HFFc6 (cell line): ENCODE results near the gene FHIT. TPM values are rescaled to one million over a fixed set of nuclear protein-coding genes. Genes with fewer than 3 reads are reported as not detected.

ENCODE experiments used
- DNase-seq: peaks from one replicate; pipeline ENCODE4 v3.0.0-alpha.2; 2018
- H3K27ac Mint-ChIP-seq: 2 replicates; pipeline ENCODE4 v1.8.0; 2020; ENCODE audit warnings: mild to moderate bottlenecking, mixed read lengths
- H3K27me3 Mint-ChIP-seq: 2 replicates; pipeline ENCODE4 v1.8.0; 2021; ENCODE audit warnings: mild to moderate bottlenecking, moderate library complexity, mixed read lengths; ENCODE audit not compliant: insufficient read depth
- H3K36me3 Mint-ChIP-seq: 2 replicates; pipeline ENCODE4 v1.8.0; 2021; ENCODE audit warnings: low read depth, mixed read lengths
- H3K4me1 Mint-ChIP-seq: 2 replicates; pipeline ENCODE4 v1.8.0; 2020; ENCODE audit warnings: low read depth, mixed read lengths
- H3K4me3 Mint-ChIP-seq: 2 replicates; pipeline ENCODE4 v1.8.0; 2020; ENCODE audit warnings: mild to moderate bottlenecking, moderate library complexity, mixed read lengths
- H3K9me3 Mint-ChIP-seq: 2 replicates; pipeline ENCODE4 v1.8.0; 2020; ENCODE audit warnings: mild to moderate bottlenecking, mixed read lengths
- total RNA-seq, 6 experiments: library from RNA; stranded (reverse); fragmentation: NEBNext Ultra II Directional; extraction: Animal tissue kit (Norgen Biotek cat#: 25700); gene quantifications; 2 replicates in 1 of 6; 3 replicates in 5 of 6; pipeline ENCODE4 v1.2.3, GENCODE V29; 2021
- TF ChIP-seq, protein P1 (sequence below): fragments of 200-600 bp; sonication (generic); IDR thresholded peaks from 2 replicates; pipeline ENCODE4 v1.5.0; 2021; ENCODE audit warnings: antibody characterized with exemption, mild to moderate bottlenecking

Gene FHIT
- total RNA-seq, 6 experiments from 2014 or later: 0.33 to 0.38 TPM; not detected in 4

- Mint-ChIP-seq H3K27ac (no peak overlapping the region), H3K36me3 (no peaks in the 10 kb centered on the region), H3K4me1 (no peaks in the 10 kb centered on the region), H3K9me3 (peaks cover 8% of the 10 kb centered on the region; the same call in 1 of the 2 replicates), H3K4me3 (no peak overlapping the region), H3K27me3 (peaks cover 2% of the 10 kb centered on the region)
- DNase-seq: no peak
- TF ChIP-seq, protein P1, sequence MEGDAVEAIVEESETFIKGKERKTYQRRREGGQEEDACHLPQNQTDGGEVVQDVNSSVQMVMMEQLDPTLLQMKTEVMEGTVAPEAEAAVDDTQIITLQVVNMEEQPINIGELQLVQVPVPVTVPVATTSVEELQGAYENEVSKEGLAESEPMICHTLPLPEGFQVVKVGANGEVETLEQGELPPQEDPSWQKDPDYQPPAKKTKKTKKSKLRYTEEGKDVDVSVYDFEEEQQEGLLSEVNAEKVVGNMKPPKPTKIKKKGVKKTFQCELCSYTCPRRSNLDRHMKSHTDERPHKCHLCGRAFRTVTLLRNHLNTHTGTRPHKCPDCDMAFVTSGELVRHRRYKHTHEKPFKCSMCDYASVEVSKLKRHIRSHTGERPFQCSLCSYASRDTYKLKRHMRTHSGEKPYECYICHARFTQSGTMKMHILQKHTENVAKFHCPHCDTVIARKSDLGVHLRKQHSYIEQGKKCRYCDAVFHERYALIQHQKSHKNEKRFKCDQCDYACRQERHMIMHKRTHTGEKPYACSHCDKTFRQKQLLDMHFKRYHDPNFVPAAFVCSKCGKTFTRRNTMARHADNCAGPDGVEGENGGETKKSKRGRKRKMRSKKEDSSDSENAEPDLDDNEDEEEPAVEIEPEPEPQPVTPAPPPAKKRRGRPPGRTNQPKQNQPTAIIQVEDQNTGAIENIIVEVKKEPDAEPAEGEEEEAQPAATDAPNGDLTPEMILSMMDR: no peak
Observed at GRCh38 chr3:59992578-59992977, 1258.7 kb downstream of the FHIT start.

GRCh38 chr3:59990915-59991314, 1260.3 kb downstream of the FHIT start:
- Mint-ChIP-seq H3K27me3 (peaks cover 2% of the 10 kb centered on the region), H3K27ac (no peak overlapping the region), H3K9me3 (peaks cover 8% of the 10 kb centered on the region; the same call in 1 of the 2 replicates), H3K36me3 (no peaks in the 10 kb centered on the region), H3K4me1 (no peaks in the 10 kb centered on the region), H3K4me3 (no peak overlapping the region)
- TF ChIP-seq, protein P1: no peak
- no peak for DNase-seq

GRCh38 chr3:59982510-59982909, 1268.7 kb downstream of the FHIT start:
- Mint-ChIP-seq H3K27ac (no peak overlapping the region), H3K4me1 (no peaks in the 10 kb centered on the region), H3K27me3 (no peaks in the 10 kb centered on the region), H3K9me3 (peaks cover 21% of the 10 kb centered on the region), H3K36me3 (no peaks in the 10 kb centered on the region), H3K4me3 (no peak overlapping the region)
- TF ChIP-seq, protein P1: no peak
- no peak for DNase-seq

- H3K4me1 Mint-ChIP-seq: no peaks in the 10 kb centered on the region
- TF ChIP-seq, protein P1: no peak
- H3K4me3 Mint-ChIP-seq: no peak overlapping the region
- no peak overlapping the region for H3K27ac Mint-ChIP-seq
- no peaks in the 10 kb centered on the region for H3K27me3 Mint-ChIP-seq
- H3K36me3 Mint-ChIP-seq: no peaks in the 10 kb centered on the region
- peaks cover 24% of the 10 kb centered on the region for H3K9me3 Mint-ChIP-seq
- no peak for DNase-seq
Observed at GRCh38 chr3:59981377-59981776, 1269.9 kb downstream of the FHIT start.

GRCh38 chr3:59980576-59980975, 1270.7 kb downstream of the FHIT start:
- no peaks in the 10 kb centered on the region for H3K4me1 Mint-ChIP-seq
- H3K9me3 Mint-ChIP-seq: peaks cover 28% of the 10 kb centered on the region
- no peaks in the 10 kb centered on the region for H3K36me3 Mint-ChIP-seq
- no peak overlapping the region for H3K27ac Mint-ChIP-seq
- DNase-seq: no peak
- TF ChIP-seq, protein P1: no peak
- H3K27me3 Mint-ChIP-seq: no peaks in the 10 kb centered on the region
- H3K4me3 Mint-ChIP-seq: no peak overlapping the region

DNA sequence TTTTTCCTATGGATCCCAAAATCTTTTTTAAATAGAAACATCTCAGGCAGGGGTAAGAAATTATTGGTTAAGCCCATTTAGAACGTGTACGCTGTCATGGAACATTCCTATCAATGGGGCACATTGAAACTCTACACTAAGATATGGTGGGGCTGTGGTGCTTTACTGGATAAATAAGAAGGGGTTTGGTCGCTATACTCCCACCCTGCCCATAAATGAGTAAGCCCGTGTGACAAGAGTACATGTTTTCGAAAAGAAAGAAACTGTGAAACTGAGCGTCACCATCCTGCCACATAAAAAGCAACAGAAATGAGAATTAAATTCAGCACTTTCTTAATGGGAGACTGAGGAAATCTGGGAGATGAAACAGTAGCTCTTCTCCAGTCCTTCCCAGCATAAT, 1271.7 kb downstream of the FHIT start:
- Mint-ChIP-seq H3K36me3 (no peaks in the 10 kb centered on the region), H3K4me3 (no peak overlapping the region), H3K27me3 (no peaks in the 10 kb centered on the region), H3K4me1 (no peaks in the 10 kb centered on the region), H3K27ac (no peak overlapping the region), H3K9me3 (peaks cover 28% of the 10 kb centered on the region)
- no peak for DNase-seq
- TF ChIP-seq, protein P1: no peak
